OCI-LY7 (cell line): Measurements from ENCODE around the gene PDS5B. TPM values are rescaled to one million over a fixed set of nuclear protein-coding genes. Genes with fewer than 3 reads are reported as not detected.

ENCODE experiments used
- Bru-seq: library from RNA; stranded (reverse); fragments of 400-500 nt; gene quantifications from one replicate; lab custom pipeline; 2021; lab: Mats Ljungman, UMichigan
- BruChase-seq, 2 experiments: library from RNA; stranded (reverse); fragments of 400-500 nt; gene quantifications; one replicate each; lab custom pipeline; 2021; lab: Mats Ljungman, UMichigan
- BruUV-seq: library from RNA; stranded (reverse); fragments of 400-500 nt; replicated peaks from 2 replicates; lab custom pipeline; 2021; lab: Mats Ljungman, UMichigan
- CTCF ChIA-PET: fragments of 300-600 bp; sonication (Branson Sonifier 250); formaldehyde crosslinking; loops from one replicate; lab custom pipeline; 2022; ENCODE audit warnings: antibody characterized with exemption; ENCODE audit not compliant: unreplicated experiment; lab: Charles Lee
- POLR2A ChIA-PET: fragments of 300-600 bp; sonication (Branson Sonifier 250); formaldehyde crosslinking; loops from one replicate; lab custom pipeline; 2022; ENCODE audit warnings: antibody characterized with exemption; lab: Charles Lee
- DNase-seq: peaks from one replicate; pipeline ENCODE4 v3.0.0-alpha.2; 2015; ENCODE audit warnings: low spot score
- H2AFZ ChIP-seq: fragments of 200-600 bp; sonication (generic), shearing (Covaris generic); 2 replicates; pipeline ENCODE4 v1.6.1; 2014; ENCODE audit warnings: mild to moderate bottlenecking, antibody characterized with exemption, low read length, moderate library complexity
- H3K27ac ChIP-seq: fragments of 200-600 bp; sonication (generic); 2 replicates; pipeline ENCODE4 v1.5.1; 2014; ENCODE audit warnings: mixed run types, low read depth, mild to moderate bottlenecking, moderate library complexity, low read length, inconsistent platforms; ENCODE audit not compliant: poor library complexity, severe bottlenecking
- H3K36me3 ChIP-seq: fragments of 200-600 bp; sonication (generic); 2 replicates; pipeline ENCODE4 v1.6.1; 2014; ENCODE audit warnings: mild to moderate bottlenecking, antibody characterized with exemption, low read length, moderate library complexity, mixed read lengths; ENCODE audit not compliant: insufficient read depth
- H3K4me1 ChIP-seq: fragments of 200-600 bp; sonication (generic); 2 replicates; pipeline ENCODE4 v1.5.1; 2014; ENCODE audit warnings: mild to moderate bottlenecking, low read length; ENCODE audit not compliant: insufficient read depth, poor library complexity, severe bottlenecking
- H3K4me2 ChIP-seq: fragments of 200-600 bp; sonication (generic); 2 replicates; pipeline ENCODE4 v1.6.1; 2014; ENCODE audit warnings: mild to moderate bottlenecking, low read length
- H3K4me3 ChIP-seq: fragments of 200-600 bp; sonication (generic); 2 replicates; pipeline ENCODE4 v1.5.1; 2014; ENCODE audit warnings: mild to moderate bottlenecking, low read depth, low read length; ENCODE audit not compliant: poor library complexity, severe bottlenecking
- H3K79me2 ChIP-seq: fragments of 200-600 bp; sonication (generic); 2 replicates; pipeline ENCODE4 v1.6.1; 2016; ENCODE audit warnings: low read depth, mild to moderate bottlenecking, low read length, moderate library complexity, mixed read lengths; ENCODE audit not compliant: insufficient read depth
- H3K9me2 ChIP-seq: fragments of 200-600 bp; sonication (generic); 2 replicates; pipeline ENCODE4 v1.6.1; 2016; ENCODE audit warnings: mild to moderate bottlenecking, low read length, mixed read lengths; ENCODE audit not compliant: insufficient read depth
- H3K9me3 ChIP-seq: fragments of 200-600 bp; sonication (generic); 2 replicates; pipeline ENCODE4 v1.6.1; 2014; ENCODE audit warnings: mild to moderate bottlenecking, mixed run types, low read length, mixed read lengths
- H4K20me1 ChIP-seq: fragments of 200-600 bp; sonication (generic); 2 replicates; pipeline ENCODE4 v1.6.1; 2014; ENCODE audit warnings: mild to moderate bottlenecking, antibody characterized with exemption, low read length, moderate library complexity, mixed read lengths; ENCODE audit not compliant: insufficient read depth
- EZH2phosphoT487 ChIP-seq: fragments of 200-600 bp; sonication (generic); IDR thresholded peaks from 2 replicates; pipeline ENCODE4 v1.6.1; 2018; ENCODE audit warnings: low read depth, borderline replicate concordance, mild to moderate bottlenecking, mixed run types, antibody characterized with exemption, low read length, moderate library complexity, mixed read lengths
- intact Hi-C: fragments of 100-400 bp; cut with micrococcal nuclease; formaldehyde crosslinking; loops from one replicate; pipeline ENCODE4 v1.10.0; 2022; ENCODE audit not compliant: unreplicated experiment
- long read RNA-seq: library from polyadenylated mRNA; stranded (forward); transcript quantifications from one replicate; pipeline ENCODE4 v2.0.0, GENCODE V29; 2022
- total RNA-seq, 2 experiments: library from RNA; depleted of rRNA in 1 of 2; stranded (reverse); fragments of >200 nt in 1 of 2; shearing (Covaris generic) in 1 of 2; gene quantifications; 2 replicates each; pipeline ENCODE4 v1.2.3, GENCODE V29; 2014 to 2022
- TF ChIP-seq, protein P1 (sequence below): fragments of 200-600 bp; sonication (generic); conservative IDR thresholded peaks from 2 replicates; pipeline ENCODE4 v1.5.1; 2014; ENCODE audit warnings: mild to moderate bottlenecking, antibody characterized with exemption, low read length, moderate library complexity, mixed read lengths

The PDS5B gene, protein sequence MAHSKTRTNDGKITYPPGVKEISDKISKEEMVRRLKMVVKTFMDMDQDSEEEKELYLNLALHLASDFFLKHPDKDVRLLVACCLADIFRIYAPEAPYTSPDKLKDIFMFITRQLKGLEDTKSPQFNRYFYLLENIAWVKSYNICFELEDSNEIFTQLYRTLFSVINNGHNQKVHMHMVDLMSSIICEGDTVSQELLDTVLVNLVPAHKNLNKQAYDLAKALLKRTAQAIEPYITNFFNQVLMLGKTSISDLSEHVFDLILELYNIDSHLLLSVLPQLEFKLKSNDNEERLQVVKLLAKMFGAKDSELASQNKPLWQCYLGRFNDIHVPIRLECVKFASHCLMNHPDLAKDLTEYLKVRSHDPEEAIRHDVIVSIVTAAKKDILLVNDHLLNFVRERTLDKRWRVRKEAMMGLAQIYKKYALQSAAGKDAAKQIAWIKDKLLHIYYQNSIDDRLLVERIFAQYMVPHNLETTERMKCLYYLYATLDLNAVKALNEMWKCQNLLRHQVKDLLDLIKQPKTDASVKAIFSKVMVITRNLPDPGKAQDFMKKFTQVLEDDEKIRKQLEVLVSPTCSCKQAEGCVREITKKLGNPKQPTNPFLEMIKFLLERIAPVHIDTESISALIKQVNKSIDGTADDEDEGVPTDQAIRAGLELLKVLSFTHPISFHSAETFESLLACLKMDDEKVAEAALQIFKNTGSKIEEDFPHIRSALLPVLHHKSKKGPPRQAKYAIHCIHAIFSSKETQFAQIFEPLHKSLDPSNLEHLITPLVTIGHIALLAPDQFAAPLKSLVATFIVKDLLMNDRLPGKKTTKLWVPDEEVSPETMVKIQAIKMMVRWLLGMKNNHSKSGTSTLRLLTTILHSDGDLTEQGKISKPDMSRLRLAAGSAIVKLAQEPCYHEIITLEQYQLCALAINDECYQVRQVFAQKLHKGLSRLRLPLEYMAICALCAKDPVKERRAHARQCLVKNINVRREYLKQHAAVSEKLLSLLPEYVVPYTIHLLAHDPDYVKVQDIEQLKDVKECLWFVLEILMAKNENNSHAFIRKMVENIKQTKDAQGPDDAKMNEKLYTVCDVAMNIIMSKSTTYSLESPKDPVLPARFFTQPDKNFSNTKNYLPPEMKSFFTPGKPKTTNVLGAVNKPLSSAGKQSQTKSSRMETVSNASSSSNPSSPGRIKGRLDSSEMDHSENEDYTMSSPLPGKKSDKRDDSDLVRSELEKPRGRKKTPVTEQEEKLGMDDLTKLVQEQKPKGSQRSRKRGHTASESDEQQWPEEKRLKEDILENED (N-terminal part only)
- 34.1 and 41.2 TPM in 2 replicates for total RNA-seq (2014; rRNA removed; shearing (Covaris generic))
- 70.4 and 78.6 TPM in 2 replicates for total RNA-seq (2022)
- Bru-seq, nascent RNA, result percentile 94 among the genes with signal in this experiment
- BruChase-seq, experiment 1, labeled RNA remaining after a 6-hour chase, result percentile 82 among the genes with signal in this experiment
- percentile 85 among the genes with signal in this experiment for BruChase-seq, experiment 2, labeled RNA remaining after a 2-hour chase
- long read RNA-seq, full-length matches to known transcripts, result 20 of 58 reads
- long read RNA-seq, partial matches to known transcripts, result 11 of 58 reads
- long read RNA-seq, other reads (novel, unspliced or antisense), result 27 of 58 reads

- H3K9me3 ChIP-seq, result no peaks in the 10 kb centered on the region
- no peaks in the 10 kb centered on the region for H3K36me3 ChIP-seq
- intact Hi-C loops, result loop anchor here (1.0 to 10.0 kb wide), 6 partner anchors 53 to 1143 kb away; partner anchors contain the start of genes BRCA2 and ZAR1L
- BruUV-seq, result no TSS peak
- H3K4me1 ChIP-seq, result peaks cover 32% of the 10 kb centered on the region
- DNase-seq, result peak; percentile 95
- H2AFZ ChIP-seq, result peak within 1 kb of the TSS; percentile 97
- H3K27ac ChIP-seq, result peak within 1 kb of the TSS; percentile 81
- no peaks in the 10 kb centered on the region for H3K9me2 ChIP-seq
- ChIA-PET CTCF (interaction anchor here (0.7 to 1.0 kb wide), 2 partner anchors 56 to 59 kb away, joined by 3 read pairs; no protein-coding TSS in a partner anchor), POLR2A (interaction anchor here (0.7 to 5.1 kb wide), 9 partner anchors 14 to 1387 kb away, joined by 3 to 57 read pairs (median 6); no protein-coding TSS in a partner anchor)
- H4K20me1 ChIP-seq, result peaks cover 24% of the 10 kb centered on the region
- TF ChIP-seq EZH2phosphoT487, result no peak
- TF ChIP-seq, protein P1, sequence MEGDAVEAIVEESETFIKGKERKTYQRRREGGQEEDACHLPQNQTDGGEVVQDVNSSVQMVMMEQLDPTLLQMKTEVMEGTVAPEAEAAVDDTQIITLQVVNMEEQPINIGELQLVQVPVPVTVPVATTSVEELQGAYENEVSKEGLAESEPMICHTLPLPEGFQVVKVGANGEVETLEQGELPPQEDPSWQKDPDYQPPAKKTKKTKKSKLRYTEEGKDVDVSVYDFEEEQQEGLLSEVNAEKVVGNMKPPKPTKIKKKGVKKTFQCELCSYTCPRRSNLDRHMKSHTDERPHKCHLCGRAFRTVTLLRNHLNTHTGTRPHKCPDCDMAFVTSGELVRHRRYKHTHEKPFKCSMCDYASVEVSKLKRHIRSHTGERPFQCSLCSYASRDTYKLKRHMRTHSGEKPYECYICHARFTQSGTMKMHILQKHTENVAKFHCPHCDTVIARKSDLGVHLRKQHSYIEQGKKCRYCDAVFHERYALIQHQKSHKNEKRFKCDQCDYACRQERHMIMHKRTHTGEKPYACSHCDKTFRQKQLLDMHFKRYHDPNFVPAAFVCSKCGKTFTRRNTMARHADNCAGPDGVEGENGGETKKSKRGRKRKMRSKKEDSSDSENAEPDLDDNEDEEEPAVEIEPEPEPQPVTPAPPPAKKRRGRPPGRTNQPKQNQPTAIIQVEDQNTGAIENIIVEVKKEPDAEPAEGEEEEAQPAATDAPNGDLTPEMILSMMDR, result peak; percentile 84
- peak within 1 kb of the TSS; percentile 91 for H3K4me3 ChIP-seq
- peak within 1 kb of the TSS; percentile 87 for H3K4me2 ChIP-seq
- H3K79me2 ChIP-seq, result peaks cover 42% of the 10 kb centered on the region
Observed at GRCh38 chr13:32586080-32586900, at the start of gene PDS5B. Gene PDS5B, plus strand, starts transcription at chr13:32586452. Its CDS starts 62,321 bp downstream, at chr13:32648773.

GRCh38 chr13:32537580-32538142 is 48.6 kb upstream of the PDS5B start:
- Histone ChIP-seq H3K9me3 (peaks cover 5% of the 10 kb centered on the region; the same call in 1 of the 2 replicates), H3K4me1 (peaks cover 11% of the 10 kb centered on the region), H4K20me1 (no peaks in the 10 kb centered on the region), H3K27ac (peak overlapping the region; percentile 54), H3K4me3 (peak overlapping the region; percentile 83), H3K4me2 (peak overlapping the region; percentile 82), H2AFZ (peak overlapping the region; percentile 98; the same call in 1 of the 2 replicates), H3K36me3 (peaks cover 34% of the 10 kb centered on the region), H3K79me2 (peaks cover 39% of the 10 kb centered on the region), H3K9me2 (no peaks in the 10 kb centered on the region)
- no TSS peak for BruUV-seq
- intact Hi-C loops, result loop anchor here (2.0 to 5.0 kb wide), 3 partner anchors 45 to 223 kb away; partner anchors contain the start of genes BRCA2 and ZAR1L
- no peak for DNase-seq
- no peak for TF ChIP-seq EZH2phosphoT487
- CTCF ChIA-PET, result no interaction called here
- POLR2A ChIA-PET, result interaction anchor here (0.6 to 1.0 kb wide), 3 partner anchors 42 to 1801 kb away, joined by 3 to 6 read pairs (median 5); no protein-coding TSS in a partner anchor
